ENCODE data around the gene CELF1. TPM values are rescaled to one million over a fixed set of nuclear protein-coding genes. Genes with fewer than 3 reads are reported as not detected.

Gene CELF1
- total RNA-seq, 1 donor: 128 TPM

DNA sequence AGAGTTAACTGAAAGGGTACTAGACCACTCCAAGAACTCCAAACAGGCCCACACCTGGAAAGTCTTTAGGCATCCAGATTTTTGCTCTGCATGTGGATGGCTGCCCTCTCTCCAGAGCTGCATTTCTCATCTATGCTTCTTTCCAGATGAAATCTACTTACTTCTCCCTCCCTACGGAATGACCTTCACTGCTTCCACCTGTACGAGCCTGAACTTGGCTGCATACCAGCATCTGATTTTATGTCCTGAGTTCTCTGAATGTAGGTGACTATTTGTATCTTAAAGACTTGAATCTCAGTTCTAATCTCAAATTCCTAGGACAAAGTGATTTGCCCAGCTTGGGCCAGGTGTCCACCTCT is 13.3 kb downstream of the CELF1 start:
- TF ChIP-seq, protein P1, sequence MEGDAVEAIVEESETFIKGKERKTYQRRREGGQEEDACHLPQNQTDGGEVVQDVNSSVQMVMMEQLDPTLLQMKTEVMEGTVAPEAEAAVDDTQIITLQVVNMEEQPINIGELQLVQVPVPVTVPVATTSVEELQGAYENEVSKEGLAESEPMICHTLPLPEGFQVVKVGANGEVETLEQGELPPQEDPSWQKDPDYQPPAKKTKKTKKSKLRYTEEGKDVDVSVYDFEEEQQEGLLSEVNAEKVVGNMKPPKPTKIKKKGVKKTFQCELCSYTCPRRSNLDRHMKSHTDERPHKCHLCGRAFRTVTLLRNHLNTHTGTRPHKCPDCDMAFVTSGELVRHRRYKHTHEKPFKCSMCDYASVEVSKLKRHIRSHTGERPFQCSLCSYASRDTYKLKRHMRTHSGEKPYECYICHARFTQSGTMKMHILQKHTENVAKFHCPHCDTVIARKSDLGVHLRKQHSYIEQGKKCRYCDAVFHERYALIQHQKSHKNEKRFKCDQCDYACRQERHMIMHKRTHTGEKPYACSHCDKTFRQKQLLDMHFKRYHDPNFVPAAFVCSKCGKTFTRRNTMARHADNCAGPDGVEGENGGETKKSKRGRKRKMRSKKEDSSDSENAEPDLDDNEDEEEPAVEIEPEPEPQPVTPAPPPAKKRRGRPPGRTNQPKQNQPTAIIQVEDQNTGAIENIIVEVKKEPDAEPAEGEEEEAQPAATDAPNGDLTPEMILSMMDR (IDR thresholded peaks at IDR 0.05; ENCODE audit: insufficient read depth, low read depth, low read length): no peak
- no peak for DNase-seq (ENCODE audit: low read depth)

DNA sequence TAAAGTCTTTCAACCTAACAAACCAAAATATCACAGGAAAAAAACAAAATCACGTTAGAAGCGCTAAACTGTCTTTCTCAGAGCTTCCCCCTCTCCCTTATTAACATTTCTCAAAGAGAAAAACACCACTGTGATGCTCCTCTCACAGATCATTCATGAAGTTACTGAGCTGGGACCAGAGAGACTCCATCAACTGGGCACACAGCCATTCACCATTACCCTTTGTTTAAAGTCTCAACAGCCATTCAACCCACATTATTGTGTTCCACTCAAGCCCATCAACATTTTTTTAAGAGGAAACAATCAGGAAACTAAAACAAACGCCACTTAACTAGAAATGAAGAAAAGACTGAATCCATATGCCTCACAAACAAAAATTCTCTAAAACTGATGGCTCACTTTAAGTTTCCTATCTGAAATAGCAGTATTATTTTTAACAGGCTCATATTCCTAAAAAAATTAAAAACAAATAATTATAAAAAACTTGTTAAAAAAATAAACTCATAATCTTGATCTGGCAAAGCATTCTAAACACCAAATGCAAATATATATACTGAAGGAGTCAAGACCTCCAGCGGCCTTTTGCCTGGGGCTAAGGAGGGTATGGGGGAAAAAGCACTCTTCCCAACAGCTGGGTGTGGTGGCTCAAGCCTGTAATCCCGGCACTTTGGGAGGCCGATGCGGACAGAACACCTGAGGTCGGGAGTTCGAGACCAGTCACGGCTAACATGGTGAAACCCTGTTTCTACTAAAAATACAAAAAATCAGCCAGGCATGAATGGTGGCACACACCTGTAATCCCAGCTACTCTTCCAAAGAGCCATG is 14.0 kb downstream of the CELF1 start:
- TF ChIP-seq, protein P1 (IDR thresholded peaks at IDR 0.05; ENCODE audit: insufficient read depth, low read depth, low read length): no peak
- peak; percentile 37 for DNase-seq (ENCODE audit: low read depth)
- H3K4me3 ChIP-seq (ENCODE audit: low read depth, low read length): no peak overlapping the region

More for the DNA sequence above, 13.3 kb downstream of the CELF1 start:
- no peak overlapping the region for H3K4me3 ChIP-seq (ENCODE audit: low read depth, low read length)

DNA sequence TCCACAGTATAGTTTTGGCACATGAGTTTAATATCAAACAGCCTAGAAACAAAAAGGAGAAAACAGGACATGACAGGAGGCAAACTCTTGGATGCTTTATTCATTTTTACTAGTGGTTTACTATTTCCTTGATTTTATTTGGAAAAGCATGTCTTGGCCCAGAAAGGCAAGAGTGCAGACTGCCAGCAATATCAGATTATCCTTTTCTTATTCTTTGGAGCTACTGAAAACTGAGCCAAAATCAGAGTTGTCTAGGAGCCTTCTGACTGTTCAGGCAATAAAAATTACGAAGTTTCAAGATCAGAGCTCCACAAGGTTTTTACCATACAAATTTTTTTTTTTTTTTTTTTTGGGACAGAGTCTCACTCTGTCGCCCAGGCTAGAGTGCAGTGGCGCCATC is 16.0 kb downstream of the CELF1 start:
- TF ChIP-seq, protein P1 (IDR thresholded peaks at IDR 0.05; ENCODE audit: insufficient read depth, low read depth, low read length): no peak
- DNase-seq (ENCODE audit: low read depth): no peak
- no peak overlapping the region for H3K4me3 ChIP-seq (ENCODE audit: low read depth, low read length)

DNA sequence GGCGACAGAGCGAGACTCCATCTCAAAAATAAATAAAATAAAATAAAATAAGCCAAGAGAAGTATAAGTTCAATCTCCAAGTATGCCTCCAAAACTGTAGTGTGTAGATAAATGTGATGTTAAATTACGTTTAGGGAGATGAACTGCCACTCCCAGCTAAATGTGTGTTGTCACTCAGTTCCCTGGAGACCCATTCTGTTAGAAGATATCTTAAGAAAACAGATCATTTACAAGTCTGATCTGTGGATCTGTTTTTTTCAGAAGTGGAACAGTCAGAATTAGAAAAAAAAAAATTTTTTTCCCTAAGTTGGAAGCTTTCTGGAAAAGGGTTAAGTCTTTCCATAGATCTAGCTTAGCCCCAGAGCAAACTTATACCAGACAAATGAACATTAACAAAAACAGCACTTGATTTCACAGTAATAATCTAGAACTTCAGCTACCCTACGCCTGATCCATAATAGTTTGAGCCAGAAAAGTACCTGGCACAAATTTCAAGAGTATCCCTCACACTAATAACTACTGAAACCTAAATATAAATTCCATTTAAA is 18.2 kb downstream of the CELF1 start:
- DNase-seq (ENCODE audit: low read depth): no peak
- TF ChIP-seq, protein P1 (IDR thresholded peaks at IDR 0.05; ENCODE audit: insufficient read depth, low read depth, low read length): no peak
- no peak overlapping the region for H3K4me3 ChIP-seq (ENCODE audit: low read depth, low read length)

DNA sequence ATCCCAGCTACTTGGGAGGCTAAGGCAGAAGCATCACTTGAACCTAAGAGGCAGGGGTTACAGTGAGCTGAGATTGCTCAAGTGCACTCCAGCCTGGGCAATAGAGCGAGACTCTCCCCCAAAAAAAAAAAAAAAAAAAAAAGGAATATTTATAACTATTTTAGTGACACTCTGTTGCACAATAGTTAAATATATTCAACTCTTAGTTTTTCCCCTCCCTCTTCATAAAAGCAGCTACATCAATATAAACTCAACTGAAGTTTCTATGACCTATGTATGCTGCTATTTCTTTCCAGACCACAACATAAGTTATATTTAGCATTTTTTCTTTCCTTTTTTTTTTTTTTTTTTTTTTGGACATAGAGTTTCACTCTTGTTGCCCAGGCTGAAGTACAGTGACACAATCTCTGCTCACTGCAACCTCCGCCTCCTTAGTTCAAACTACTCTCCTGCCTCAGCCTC is 19.2 kb downstream of the CELF1 start:
- TF ChIP-seq, protein P1 (IDR thresholded peaks at IDR 0.05; ENCODE audit: insufficient read depth, low read depth, low read length): no peak
- H3K4me3 ChIP-seq (ENCODE audit: low read depth, low read length): no peak overlapping the region
- DNase-seq (ENCODE audit: low read depth): peak; percentile 78

DNA sequence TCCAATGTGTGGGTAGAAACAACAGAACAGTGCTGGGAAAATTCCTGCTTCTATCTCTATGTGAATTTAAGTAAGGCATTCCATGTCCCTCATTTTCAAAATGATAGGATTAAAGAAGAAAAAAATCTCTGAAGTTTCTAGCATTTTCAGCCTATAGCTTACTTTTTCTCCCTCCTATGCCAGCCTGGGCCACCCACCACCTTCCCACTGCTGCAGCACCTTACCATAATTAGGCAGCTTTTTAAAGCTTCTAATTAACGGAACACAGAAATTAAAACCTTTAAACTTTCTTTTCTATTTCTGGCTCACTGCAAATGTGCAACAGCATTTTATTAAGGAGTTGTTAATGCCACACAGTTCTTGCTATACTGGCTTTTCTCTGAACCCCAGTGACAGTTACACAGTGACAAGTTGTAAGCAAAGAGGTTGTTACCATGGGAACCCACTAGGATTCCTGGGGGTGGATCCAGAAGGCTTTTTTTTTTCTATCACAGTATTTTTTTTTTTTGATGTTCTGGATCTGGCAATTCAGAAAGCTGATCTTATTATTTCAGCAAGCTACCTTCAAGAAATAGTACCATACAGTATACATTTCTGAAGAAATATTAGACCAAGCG is 20.2 kb downstream of the CELF1 start:
- no peak for DNase-seq (ENCODE audit: low read depth)
- TF ChIP-seq, protein P1 (IDR thresholded peaks at IDR 0.05; ENCODE audit: insufficient read depth, low read depth, low read length): no peak
- H3K4me3 ChIP-seq (ENCODE audit: low read depth, low read length): no peak overlapping the region
